NB4 (cell line): ENCODE measurements around the gene ENOX2.

Source experiments
- DNase-seq: peaks from one replicate; pipeline ENCODE4 v3.0.0; 2010; ENCODE audit warnings: low read depth
- H3K4me3 ChIP-seq: one replicate; pipeline ENCODE4 v1.5.1; 2011; ENCODE audit warnings: mild to moderate bottlenecking, low read depth, low read length, moderate library complexity
- CTCF ChIP-seq: IDR thresholded peaks from one replicate; pipeline ENCODE4 v1.5.1; 2012; ENCODE audit warnings: low read depth, low read length
- MAX ChIP-seq: IDR thresholded peaks from 2 replicates; pipeline ENCODE4 v1.6.1; 2011; ENCODE audit warnings: low read depth, low read length
- MYC ChIP-seq: IDR thresholded peaks from 2 replicates; pipeline ENCODE4 v1.6.1; 2011; ENCODE audit warnings: low read depth, low read length
- POLR2A ChIP-seq: IDR thresholded peaks from 2 replicates; pipeline ENCODE4 v1.6.1; 2011; ENCODE audit warnings: mild to moderate bottlenecking; ENCODE audit not compliant: insufficient read length; ENCODE audit errors: extremely low read depth

The ENOX2 gene

GRCh38 chrX:130725519-130725918 lies 177.5 kb downstream of the ENOX2 start:
- H3K4me3 ChIP-seq, result no peak overlapping the region
- DNase-seq, result no peak
- no peak for TF ChIP-seq MYC
- TF ChIP-seq MAX, result no peak
- TF ChIP-seq CTCF, result no peak
- TF ChIP-seq POLR2A, result no peak

- no peak for TF ChIP-seq CTCF
- no peak for TF ChIP-seq POLR2A
- TF ChIP-seq MAX, result no peak
- TF ChIP-seq MYC, result no peak
- H3K4me3 ChIP-seq, result no peak overlapping the region
- DNase-seq, result no peak
Measured at GRCh38 chrX:130719413-130719812, 183.6 kb downstream of the ENOX2 start.

GRCh38 chrX:130718137-130718536 lies 184.9 kb downstream of the ENOX2 start:
- TF ChIP-seq MAX, result no peak
- TF ChIP-seq CTCF, result no peak
- TF ChIP-seq MYC, result no peak
- TF ChIP-seq POLR2A, result no peak
- no peak for DNase-seq

GRCh38 chrX:130716781-130717413 lies 186.1 kb downstream of the ENOX2 start:
- DNase-seq, result no peak
- no peak for TF ChIP-seq CTCF
- no peak for TF ChIP-seq POLR2A
- no peak for TF ChIP-seq MAX
- TF ChIP-seq MYC, result no peak
- H3K4me3 ChIP-seq, result no peak overlapping the region

More at GRCh38 chrX:130718137-130718536, 184.9 kb downstream of the ENOX2 start:
- H3K4me3 ChIP-seq, result no peak overlapping the region

GRCh38 chrX:130716346-130716745 lies 186.7 kb downstream of the ENOX2 start:
- TF ChIP-seq MAX (no peak), POLR2A (no peak)
- H3K4me3 ChIP-seq, result no peak overlapping the region
- DNase-seq, result no peak

- no peak for DNase-seq
- no peak overlapping the region for H3K4me3 ChIP-seq
- TF ChIP-seq CTCF, result no peak
- no peak for TF ChIP-seq MYC
- no peak for TF ChIP-seq MAX
- TF ChIP-seq POLR2A, result no peak
Measured at GRCh38 chrX:130715299-130715698, 187.7 kb downstream of the ENOX2 start.
